HepG2 (cell line): ENCODE data around the gene MYO3B. TPM values are rescaled to one million over a fixed set of nuclear protein-coding genes. Genes with fewer than 3 reads are reported as not detected.
A peak's percentile ranks its signal among the peaks of the same experiment; 100 is the strongest.

Source experiments
- E2F2 ChIP-seq: sonication (generic); formaldehyde crosslinking; IDR thresholded peaks from 2 replicates; pipeline ENCODE4 v1.4.0; 2020; ENCODE audit warnings: missing genetic modification reagents, borderline replicate concordance
- FOXA1 ChIP-seq, 2 experiments: fragments of 450-650 bp in 1 of 2; sonication (generic) in 1 of 2; formaldehyde crosslinking in 1 of 2; IDR thresholded peaks; 2 replicates each; pipeline versions ENCODE4 v1.4.0 to v1.6.1; 2016 to 2020; ENCODE audit warnings: missing genetic modification reagents in 1 of 2
- HMG20B ChIP-seq: conservative IDR thresholded peaks from 2 replicates; pipeline ENCODE4 v1.6.1; 2016; ENCODE audit warnings: missing genetic modification reagents, missing compliant biosample characterization
- IRF1 ChIP-seq: sonication (generic); formaldehyde crosslinking; IDR thresholded peaks from 2 replicates; pipeline ENCODE4 v1.4.0; 2020; ENCODE audit warnings: low read depth, mild to moderate bottlenecking, missing genetic modification reagents
- MED1 ChIP-seq: sonication (generic); formaldehyde crosslinking; IDR thresholded peaks from 2 replicates; pipeline ENCODE4 v1.4.0; 2020; ENCODE audit warnings: missing genetic modification reagents
- MEIS1 ChIP-seq: sonication (generic); formaldehyde crosslinking; IDR thresholded peaks from 2 replicates; pipeline ENCODE4 v1.9.0; 2021; ENCODE audit warnings: mild to moderate bottlenecking, missing genetic modification reagents, moderate library complexity, borderline replicate concordance
- MIER3 ChIP-seq: IDR thresholded peaks from 2 replicates; pipeline ENCODE4 v1.6.1; 2016; ENCODE audit warnings: missing compliant biosample characterization, borderline replicate concordance
- MYPOP ChIP-seq: sonication (generic); formaldehyde crosslinking; IDR thresholded peaks from 2 replicates; pipeline ENCODE4 v1.8.1; 2023; ENCODE audit warnings: mild to moderate bottlenecking, moderate library complexity, missing genetic modification reagents
- RFX3 ChIP-seq: IDR thresholded peaks from 2 replicates; pipeline ENCODE4 v1.6.1; 2016; ENCODE audit warnings: missing biosample characterization, missing genetic modification reagents
- RNF219 ChIP-seq: sonication (generic); formaldehyde crosslinking; IDR thresholded peaks from 2 replicates; pipeline ENCODE4 v1.5.0; 2020; ENCODE audit warnings: mild to moderate bottlenecking, missing genetic modification reagents
- SIX1 ChIP-seq: sonication (generic); formaldehyde crosslinking; IDR thresholded peaks from 2 replicates; pipeline ENCODE4 v1.4.0; 2020; ENCODE audit warnings: missing genetic modification reagents, borderline replicate concordance
- XBP1 ChIP-seq: sonication (generic); formaldehyde crosslinking; IDR thresholded peaks from 2 replicates; pipeline ENCODE4 v1.5.0; 2020; ENCODE audit warnings: missing genetic modification reagents
- YEATS2 ChIP-seq: sonication (generic); formaldehyde crosslinking; IDR thresholded peaks from 2 replicates; pipeline ENCODE4 v1.4.0; 2020; ENCODE audit warnings: missing genetic modification reagents, borderline replicate concordance
- ZBTB33 ChIP-seq: sonication (generic); formaldehyde crosslinking; IDR thresholded peaks from 2 replicates; pipeline ENCODE4 v1.4.0; 2020; ENCODE audit warnings: missing genetic modification reagents
- ZNF260 ChIP-seq: sonication (generic); formaldehyde crosslinking; IDR thresholded peaks from 2 replicates; pipeline ENCODE4 v1.4.0; 2020; ENCODE audit warnings: missing genetic modification reagents, low read depth, mild to moderate bottlenecking, borderline replicate concordance
- ZNF263 ChIP-seq: sonication (generic); formaldehyde crosslinking; IDR thresholded peaks from 2 replicates; pipeline ENCODE4 v1.4.0; 2020; ENCODE audit warnings: missing genetic modification reagents
- ZNF33A ChIP-seq: sonication (generic); formaldehyde crosslinking; IDR thresholded peaks from 2 replicates; pipeline ENCODE4 v1.5.1; 2020; ENCODE audit warnings: missing genetic modification reagents, mild to moderate bottlenecking, moderate library complexity, borderline replicate concordance
- ZNF354B ChIP-seq: sonication (generic); formaldehyde crosslinking; IDR thresholded peaks from 2 replicates; pipeline ENCODE4 v1.8.0; 2022; ENCODE audit warnings: mild to moderate bottlenecking, missing genetic modification reagents
- ZNF614 ChIP-seq: IDR thresholded peaks from 2 replicates; pipeline ENCODE4 v1.6.1; 2018; ENCODE audit warnings: missing biosample characterization, missing genetic modification reagents, inconsistent platforms, borderline replicate concordance
- ZNF747 ChIP-seq: sonication (generic); formaldehyde crosslinking; IDR thresholded peaks from 2 replicates; pipeline ENCODE4 v1.8.1; 2023; ENCODE audit warnings: missing genetic modification reagents, mild to moderate bottlenecking, borderline replicate concordance
- polyA plus RNA-seq, 8 experiments: library from polyadenylated mRNA; depleted of rRNA in 3 of 8; stranded (reverse) in 7 of 8; unstranded in 1 of 8; fragments of >200 nt; fragmentation: Illumina TruSeq in 4 of 8; extraction: Trizol in 4 of 8; gene quantifications; 2 replicates each; pipeline versions ENCODE4 v1.2.1 to v1.2.3, GENCODE V29; 2011 to 2016; ENCODE audit warnings: low read depth in 4 of 8, missing spikeins in 1 of 8, mixed read lengths in 1 of 8; ENCODE audit not compliant: insufficient read depth in 1 of 8
- total RNA-seq, 5 experiments: library from RNA; depleted of rRNA; stranded (reverse); fragments of >200 nt; fragmentation: Illumina TruSeq; extraction: Trizol; gene quantifications; 2 replicates each; pipeline ENCODE4 v1.2.3, GENCODE V29; 2016; ENCODE audit warnings: low read depth in 1 of 5
- TF ChIP-seq, protein P1 (sequence below): sonication (generic); formaldehyde crosslinking; IDR thresholded peaks from 2 replicates; pipeline ENCODE4 v1.4.0; 2020; ENCODE audit warnings: mild to moderate bottlenecking, missing genetic modification reagents

MYO3B gene
- total and polyA plus RNA-seq, 2 of the 13 experiments (the other 11 are each of a cell fraction or from before 2014, with no cell fraction given) = 0.01 TPM; not detected in 1

- TF ChIP-seq YEATS2 (no peak), ZNF33A (CRISPR knock-in tag) (no peak), RNF219 (no peak), ZNF614 (CRISPR knock-in tag) (no peak), SIX1 (CRISPR knock-in tag) (no peak), ZNF260 (CRISPR knock-in tag) (no peak), MYPOP (CRISPR knock-in tag) (no peak), XBP1 (no peak), ZNF263 (CRISPR knock-in tag) (no peak), ZNF354B (CRISPR knock-in tag) (no peak), HMG20B (CRISPR knock-in tag) (no peak), MIER3 (no peak), ZNF747 (CRISPR knock-in tag) (no peak), FOXA1 (IDR thresholded peaks at IDR 0.05) (no peak), FOXA1 (CRISPR knock-in tag; IDR thresholded peaks at IDR 0.05) (no peak), MED1 (CRISPR knock-in tag) (peak; percentile 52; the same call in 1 of the 2 replicates), IRF1 (no peak), MEIS1 (CRISPR knock-in tag) (no peak), ZBTB33 (CRISPR knock-in tag) (no peak), RFX3 (CRISPR knock-in tag) (no peak), E2F2 (CRISPR knock-in tag) (no peak)
- TF ChIP-seq, protein P1, sequence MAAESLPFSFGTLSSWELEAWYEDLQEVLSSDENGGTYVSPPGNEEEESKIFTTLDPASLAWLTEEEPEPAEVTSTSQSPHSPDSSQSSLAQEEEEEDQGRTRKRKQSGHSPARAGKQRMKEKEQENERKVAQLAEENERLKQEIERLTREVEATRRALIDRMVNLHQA (CRISPR knock-in tag) = no peak
Measured at GRCh38 chr2:170485254-170486026, 307.5 kb downstream of the MYO3B start (continued).
